ENCODE data around the gene SDR39U1. TPM values are rescaled to one million over a fixed set of nuclear protein-coding genes. Genes with fewer than 3 reads are reported as not detected.

SDR39U1 gene
- total RNA-seq, 1 experiment from 2014 or later: 61.8 TPM

GRCh38 chr14:24416932-24417619, 25.5 kb downstream of the SDR39U1 start:
- H2AFZ ChIP-seq (ENCODE audit: low read depth, low read length, poor library complexity, severe bottlenecking): no peak overlapping the region
- no peaks in the 10 kb centered on the region for H3K36me3 ChIP-seq (ENCODE audit: control insufficient read depth in 1 of 2, insufficient read depth in 2 of 2, low read length in 2 of 2)
- no peaks in the 10 kb centered on the region for H3K4me1 ChIP-seq (ENCODE audit: control insufficient read depth in 1 of 2, insufficient read depth in 2 of 2, low read length in 2 of 2)
- no peaks in the 10 kb centered on the region for H4K20me1 ChIP-seq (ENCODE audit: insufficient read depth)
- ChIA-PET POLR2A (no interaction called here), CTCF (no interaction called here), RAD21 (ENCODE audit: low non-redundant PET in 1 of 2, low total read pairs in 2 of 2, uncharacterized antibody in 2 of 2, unreplicated experiment in 2 of 2) (no interaction called here)
- ATAC-seq (no peak), DNase-seq (ENCODE audit: low read depth, low spot score) (no peak)
- no peaks in the 10 kb centered on the region for H3K79me2 ChIP-seq (ENCODE audit: insufficient read depth, low read length)
- intact Hi-C loops (cut with micrococcal nuclease): no loop called here
- no peak overlapping the region for H3K9ac ChIP-seq (ENCODE audit: low read length)
- no peak overlapping the region for H3K4me3 ChIP-seq (replicated peaks in 1 of 2; ENCODE audit: low read depth in 1 of 2, low read length in 2 of 2)
- no peaks in the 10 kb centered on the region for H3K9me3 ChIP-seq (ENCODE audit: control insufficient read depth in 1 of 2, insufficient read depth in 1 of 2, low read depth in 1 of 2, low read length in 2 of 2)
- no peak overlapping the region for H3K4me2 ChIP-seq (ENCODE audit: low read length)
- no TSS peak for BruUV-seq (replicated peaks)
- TF ChIP-seq ZNF274 (IDR thresholded peaks at IDR 0.05; ENCODE audit: low read depth, low read length) (no peak), CBX3 (IDR thresholded peaks at IDR 0.05; ENCODE audit: low read depth) (no peak), TCF7L2 (IDR thresholded peaks at IDR 0.05; ENCODE audit: borderline replicate concordance, extremely low read depth, insufficient read depth, insufficient read length) (no peak), CTCF (IDR thresholded peaks at IDR 0.05 in 2 of 3, conservative IDR thresholded peaks at IDR 0.05 in 1 of 3; ENCODE audit: borderline replicate concordance in 1 of 3, insufficient read depth in 1 of 3, low read depth in 2 of 3, low read length in 2 of 3) (no peak), CEBPB (IDR thresholded peaks at IDR 0.05; ENCODE audit: low read depth) (no peak), EGR1 (IDR thresholded peaks at IDR 0.05; ENCODE audit: low read depth) (no peak)
- H3K27me3 ChIP-seq (ENCODE audit: insufficient read depth, low read length): no peaks in the 10 kb centered on the region
- no peaks in the 10 kb centered on the region for H3K9me2 ChIP-seq (ENCODE audit: insufficient read depth)
- no peak overlapping the region for H3K27ac ChIP-seq (ENCODE audit: low read depth, low read length)
